ENCODE results near the gene ACKR3.
A peak's percentile ranks its signal among the peaks of the same experiment; 100 is the strongest.

The ACKR3 gene

GRCh38 chr2:236558993-236559978, 10.3 kb upstream of the ACKR3 start:
- no peak for TF ChIP-seq CTCF (IDR thresholded peaks at IDR 0.05; ENCODE audit: insufficient read depth, missing control alignments)
- DNase-seq (ENCODE audit: insufficient read length, low spot score) (no peak), FAIRE-seq (no peak)

GRCh38 chr2:236561874-236562273, 7.8 kb upstream of the ACKR3 start:
- DNase-seq (ENCODE audit: insufficient read length, low spot score): no peak
- TF ChIP-seq CTCF (IDR thresholded peaks at IDR 0.05; ENCODE audit: insufficient read depth, missing control alignments): no peak
- FAIRE-seq: no peak

- no peak for FAIRE-seq
- TF ChIP-seq CTCF (IDR thresholded peaks at IDR 0.05; ENCODE audit: insufficient read depth, missing control alignments): peak; percentile 46
- no peak for DNase-seq (ENCODE audit: insufficient read length, low spot score)
Measured at GRCh38 chr2:236562434-236562833, 7.2 kb upstream of the ACKR3 start.

- no peak for FAIRE-seq
- TF ChIP-seq CTCF (IDR thresholded peaks at IDR 0.05; ENCODE audit: insufficient read depth, missing control alignments): no peak
- no peak for DNase-seq (ENCODE audit: insufficient read length, low spot score)
Measured at GRCh38 chr2:236563953-236564352, 5.7 kb upstream of the ACKR3 start.

GRCh38 chr2:236565212-236565611, 4.4 kb upstream of the ACKR3 start:
- DNase-seq (ENCODE audit: insufficient read length, low spot score) (no peak), FAIRE-seq (no peak)
- TF ChIP-seq CTCF (IDR thresholded peaks at IDR 0.05; ENCODE audit: insufficient read depth, missing control alignments): no peak

- FAIRE-seq: no peak
- no peak for DNase-seq (ENCODE audit: insufficient read length, low spot score)
- TF ChIP-seq CTCF (IDR thresholded peaks at IDR 0.05; ENCODE audit: insufficient read depth, missing control alignments): no peak
Measured at GRCh38 chr2:236565879-236566402, 3.7 kb upstream of the ACKR3 start.

- no peak for FAIRE-seq
- no peak for DNase-seq (ENCODE audit: insufficient read length, low spot score)
- TF ChIP-seq CTCF (IDR thresholded peaks at IDR 0.05; ENCODE audit: insufficient read depth, missing control alignments): no peak
Measured at GRCh38 chr2:236566596-236566995, 3.0 kb upstream of the ACKR3 start.

Data from D721Med (cell line).